HCT116 (cell line): Measurements from ENCODE around the gene RELA.
"Not testable (repeated sequence)": the region's sequence is repeated elsewhere in the genome, so short reads cannot be mapped to it uniquely, and the experiment has no call there.

Source experiments
- CEBPB ChIP-seq: IDR thresholded peaks from 2 replicates; pipeline ENCODE4 v1.6.1; 2012; ENCODE audit warnings: low read depth
- EZH2 ChIP-seq: fragments of 200-600 bp; sonication (generic); IDR thresholded peaks from 2 replicates; pipeline ENCODE4 v1.6.1; 2017; ENCODE audit warnings: antibody characterized with exemption, mixed run types
- RAD21 ChIP-seq: IDR thresholded peaks from 2 replicates; pipeline ENCODE4 v1.6.1; 2012; ENCODE audit warnings: low read depth, mild to moderate bottlenecking
- SP1 ChIP-seq: IDR thresholded peaks from 2 replicates; pipeline ENCODE4 v1.6.1; 2012; ENCODE audit warnings: low read depth
- TF ChIP-seq, protein P1 (sequence below), 3 experiments: fragments of 200-600 bp in 1 of 3; sonication (generic) in 1 of 3; IDR thresholded peaks in 2 of 3; conservative IDR thresholded peaks in 1 of 3; 2 replicates each; pipeline ENCODE4 v1.5.1; 2012 to 2017; ENCODE audit warnings: low read depth in 2 of 3, low read length in 2 of 3, antibody characterized with exemption in 1 of 3, borderline replicate concordance in 1 of 3, control low read depth in 1 of 3, mild to moderate bottlenecking in 1 of 3, mixed read lengths in 1 of 3, mixed run types in 1 of 3, moderate library complexity in 1 of 3; ENCODE audit not compliant: insufficient read depth in 1 of 3
- TF ChIP-seq, protein P2 (sequence below): IDR thresholded peaks from 2 replicates; pipeline ENCODE4 v1.6.1; 2012

DNA sequence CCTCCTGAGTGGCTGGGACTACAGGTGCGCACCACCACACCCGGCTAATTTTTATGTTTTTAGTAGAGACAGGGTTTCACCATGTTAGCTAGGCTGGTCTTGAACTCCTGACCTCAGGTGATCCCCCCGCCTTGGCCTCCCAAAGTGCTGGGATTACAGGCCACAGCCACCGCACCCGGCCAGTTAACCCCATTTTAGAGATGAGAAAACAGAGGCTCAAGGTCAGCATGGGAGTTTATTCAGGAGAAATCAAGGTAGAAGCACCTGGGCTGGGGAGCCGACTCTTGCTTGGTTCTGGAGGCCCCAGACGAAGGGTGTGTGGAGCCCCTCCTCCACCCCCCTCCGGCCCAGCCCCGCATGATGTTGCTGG, 23.5 kb downstream of the RELA start:
- TF ChIP-seq CEBPB, EZH2, RAD21, SP1: not testable (repeated sequence)
- TF ChIP-seq, protein P1, sequence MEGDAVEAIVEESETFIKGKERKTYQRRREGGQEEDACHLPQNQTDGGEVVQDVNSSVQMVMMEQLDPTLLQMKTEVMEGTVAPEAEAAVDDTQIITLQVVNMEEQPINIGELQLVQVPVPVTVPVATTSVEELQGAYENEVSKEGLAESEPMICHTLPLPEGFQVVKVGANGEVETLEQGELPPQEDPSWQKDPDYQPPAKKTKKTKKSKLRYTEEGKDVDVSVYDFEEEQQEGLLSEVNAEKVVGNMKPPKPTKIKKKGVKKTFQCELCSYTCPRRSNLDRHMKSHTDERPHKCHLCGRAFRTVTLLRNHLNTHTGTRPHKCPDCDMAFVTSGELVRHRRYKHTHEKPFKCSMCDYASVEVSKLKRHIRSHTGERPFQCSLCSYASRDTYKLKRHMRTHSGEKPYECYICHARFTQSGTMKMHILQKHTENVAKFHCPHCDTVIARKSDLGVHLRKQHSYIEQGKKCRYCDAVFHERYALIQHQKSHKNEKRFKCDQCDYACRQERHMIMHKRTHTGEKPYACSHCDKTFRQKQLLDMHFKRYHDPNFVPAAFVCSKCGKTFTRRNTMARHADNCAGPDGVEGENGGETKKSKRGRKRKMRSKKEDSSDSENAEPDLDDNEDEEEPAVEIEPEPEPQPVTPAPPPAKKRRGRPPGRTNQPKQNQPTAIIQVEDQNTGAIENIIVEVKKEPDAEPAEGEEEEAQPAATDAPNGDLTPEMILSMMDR (IDR thresholded peaks at IDR 0.05 in 2 of 3, conservative IDR thresholded peaks at IDR 0.05 in 1 of 3; ENCODE audit: borderline replicate concordance in 1 of 3, insufficient read depth in 1 of 3, low read depth in 2 of 3, low read length in 2 of 3) = not testable (repeated sequence)
- TF ChIP-seq, protein P2, sequence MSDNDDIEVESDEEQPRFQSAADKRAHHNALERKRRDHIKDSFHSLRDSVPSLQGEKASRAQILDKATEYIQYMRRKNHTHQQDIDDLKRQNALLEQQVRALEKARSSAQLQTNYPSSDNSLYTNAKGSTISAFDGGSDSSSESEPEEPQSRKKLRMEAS = not testable (repeated sequence)
